Liver (tissue), 9 donors: ENCODE data around the gene SP9. TPM values are rescaled to one million over a fixed set of nuclear protein-coding genes. Genes with fewer than 3 reads are reported as not detected.

ENCODE experiments used
- DNase-seq: peaks from one replicate; pipeline ENCODE4 v3.0.0-alpha.2; 2017; ENCODE audit warnings: low spot score
- H3K27ac ChIP-seq, 2 donors: one replicate each; pipeline ENCODE4 v1.7.0; 2013; ENCODE audit warnings: inconsistent platforms in 2 of 2, low read length in 2 of 2, control low read depth in 1 of 2, low read depth in 1 of 2, mild to moderate bottlenecking in 1 of 2
- H3K27me3 ChIP-seq, 4 donors: one replicate each; pipeline versions ENCODE4 v1.6.1 to v1.7.0; 2013; ENCODE audit warnings: low read length in 3 of 4, inconsistent platforms in 1 of 4, mild to moderate bottlenecking in 1 of 4, moderate library complexity in 1 of 4; ENCODE audit not compliant: control insufficient read depth in 4 of 4, insufficient read depth in 4 of 4
- H3K36me3 ChIP-seq, 4 donors: one replicate each; pipeline versions ENCODE4 v1.6.1 to v1.7.0; 2013; ENCODE audit warnings: low read length in 3 of 4, mild to moderate bottlenecking in 3 of 4, low read depth in 1 of 4, moderate library complexity in 1 of 4; ENCODE audit not compliant: control insufficient read depth in 4 of 4, insufficient read depth in 3 of 4
- H3K4me1 ChIP-seq, 4 donors: one replicate each; pipeline versions ENCODE4 v1.6.1 to v1.7.0; 2013; ENCODE audit warnings: low read length in 3 of 4, mild to moderate bottlenecking in 3 of 4, moderate library complexity in 1 of 4; ENCODE audit not compliant: control insufficient read depth in 4 of 4, insufficient read depth in 4 of 4
- H3K4me3 ChIP-seq, 3 donors: one replicate each; pipeline versions ENCODE4 v1.6.1 to v1.7.0; 2013; ENCODE audit warnings: low read length in 3 of 3, control low read depth in 1 of 3, low read depth in 1 of 3, mild to moderate bottlenecking in 1 of 3
- H3K9ac ChIP-seq, 2 donors: one replicate each; pipeline ENCODE4 v1.7.0; 2013; ENCODE audit warnings: low read length in 2 of 2, mild to moderate bottlenecking in 2 of 2, moderate library complexity in 2 of 2, control low read depth in 1 of 2, low read depth in 1 of 2
- H3K9me3 ChIP-seq, 4 donors: one replicate each; pipeline versions ENCODE4 v1.6.1 to v1.7.0; 2013; ENCODE audit warnings: low read length in 3 of 4; ENCODE audit not compliant: control insufficient read depth in 4 of 4
- ATF3 ChIP-seq: IDR thresholded peaks from 2 replicates; pipeline ENCODE4 v1.6.1; 2016; ENCODE audit warnings: antibody characterized with exemption
- CTCF ChIP-seq: fragments of 150-350 bp; IDR thresholded peaks from 2 replicates; pipeline ENCODE4 v1.5.1; 2017; ENCODE audit warnings: improper control_type of control experiment, low read depth, low read length; ENCODE audit not compliant: missing input control
- EGR1 ChIP-seq, 2 donors: IDR thresholded peaks; 2 replicates each; pipeline ENCODE4 v1.6.1; 2016 to 2018; ENCODE audit warnings: antibody characterized with exemption in 2 of 2, low read depth in 2 of 2
- FOXA1 ChIP-seq: IDR thresholded peaks from 2 replicates; pipeline ENCODE4 v1.6.1; 2016; ENCODE audit warnings: antibody characterized with exemption
- FOXA2 ChIP-seq: IDR thresholded peaks from 2 replicates; pipeline ENCODE4 v1.6.1; 2016; ENCODE audit warnings: antibody characterized with exemption
- GABPA ChIP-seq, 2 donors: IDR thresholded peaks in 1 of 2; conservative IDR thresholded peaks in 1 of 2; 2 replicates each; pipeline ENCODE4 v1.6.1; 2016; ENCODE audit warnings: antibody characterized with exemption in 2 of 2, mild to moderate bottlenecking in 1 of 2, moderate library complexity in 1 of 2
- HNF4A ChIP-seq, 2 donors: conservative IDR thresholded peaks; 2 replicates each; pipeline ENCODE4 v1.6.1; 2016; ENCODE audit warnings: antibody characterized with exemption in 2 of 2, mild to moderate bottlenecking in 2 of 2
- HNF4G ChIP-seq: IDR thresholded peaks from 2 replicates; pipeline ENCODE4 v1.6.1; 2016; ENCODE audit warnings: antibody characterized with exemption
- JUND ChIP-seq, 2 donors: IDR thresholded peaks; 2 replicates each; pipeline ENCODE4 v1.6.1; 2016; ENCODE audit warnings: antibody characterized with exemption in 2 of 2
- MAX ChIP-seq: IDR thresholded peaks from 2 replicates; pipeline ENCODE4 v1.6.1; 2016; ENCODE audit warnings: antibody characterized with exemption
- NR2F2 ChIP-seq: IDR thresholded peaks from 2 replicates; pipeline ENCODE4 v1.6.1; 2016; ENCODE audit warnings: antibody characterized with exemption
- RAD21 ChIP-seq, 2 donors: IDR thresholded peaks; 2 replicates each; pipeline ENCODE4 v1.6.1; 2016; ENCODE audit warnings: antibody characterized with exemption in 2 of 2, mild to moderate bottlenecking in 2 of 2
- REST ChIP-seq: IDR thresholded peaks from 2 replicates; pipeline ENCODE4 v1.6.1; 2016; ENCODE audit warnings: antibody characterized with exemption, mild to moderate bottlenecking
- RXRA ChIP-seq, 2 donors: IDR thresholded peaks; 2 replicates each; pipeline ENCODE4 v1.6.1; 2017 to 2018; ENCODE audit warnings: antibody characterized with exemption in 2 of 2, mild to moderate bottlenecking in 1 of 2
- SP1 ChIP-seq: IDR thresholded peaks from 2 replicates; pipeline ENCODE4 v1.6.1; 2018; ENCODE audit warnings: antibody characterized with exemption, mild to moderate bottlenecking
- TAF1 ChIP-seq: conservative IDR thresholded peaks from 2 replicates; pipeline ENCODE4 v1.6.1; 2016; ENCODE audit warnings: antibody characterized with exemption, mild to moderate bottlenecking
- YY1 ChIP-seq: IDR thresholded peaks from 2 replicates; pipeline ENCODE4 v1.6.1; 2016; ENCODE audit warnings: antibody characterized with exemption, mild to moderate bottlenecking
- ZBTB33 ChIP-seq: IDR thresholded peaks from 2 replicates; pipeline ENCODE4 v1.6.1; 2016; ENCODE audit warnings: antibody characterized with exemption
- WGBS: extraction: QIAGEN DNeasy Blood & Tissue Kit; methylation state at CpG from one replicate; pipeline ENCODE4 v1.1.7; 2013; 5-methylcytosine and 5-hydroxymethylcytosine counted together
- polyA plus RNA-seq, 2 donors: library from polyadenylated mRNA; stranded (reverse) in 1 of 2; unstranded in 1 of 2; fragments of 200-250 nt in 1 of 2; fragments of >200 nt in 1 of 2; fragmentation: Nextera tagmentation in 1 of 2; extraction: Ambion mirVana in 1 of 2; gene quantifications; one replicate each; pipeline versions ENCODE4 v1.2.1 to v1.2.3, GENCODE V29; 2013 to 2015
- total RNA-seq, 2 donors: library from RNA; depleted of rRNA; stranded (reverse); fragments of >200 nt; gene quantifications; one replicate each; pipeline ENCODE4 v1.2.3, GENCODE V29; 2014
- donor health status: healthy.
- donor health status: healthy.
- donor health status: healthy.
- donor health status: healthy.
- donor health status: healthy.

SP9 gene
- total and polyA plus RNA-seq, 4 donors, result not detected

GRCh38 chr2:174341995-174342685, 7.4 kb downstream of the SP9 start:
- no peak overlapping the region for H3K27ac ChIP-seq
- H3K9ac ChIP-seq, result no peak overlapping the region
- H3K9me3 ChIP-seq, result peaks cover 0 to 10% (median 0%) of the 10 kb centered on the region in 4 donors
- H3K4me3 ChIP-seq, result no peak overlapping the region
- H3K4me1 ChIP-seq, result peaks cover 0 to 25% (median 22%) of the 10 kb centered on the region in 4 donors
- H3K27me3 ChIP-seq, result peaks cover 2 to 29% (median 15%) of the 10 kb centered on the region in 4 donors
- 8% methylated on average over 52 of the region's 52 CpGs for WGBS
- DNase-seq, result no peak
- no peaks in the 10 kb centered on the region for H3K36me3 ChIP-seq
- TF ChIP-seq RAD21 (IDR thresholded peaks at IDR 0.05), result no peak
- no peak for TF ChIP-seq SP1
- no peak for TF ChIP-seq JUND (IDR thresholded peaks at IDR 0.05)
- no peak for TF ChIP-seq HNF4G
- TF ChIP-seq FOXA2, result no peak
- no peak for TF ChIP-seq CTCF
- TF ChIP-seq TAF1, result no peak
- no peak for TF ChIP-seq REST
- no peak for TF ChIP-seq FOXA1
- TF ChIP-seq MAX, result no peak
- no peak for TF ChIP-seq HNF4A (conservative IDR thresholded peaks at IDR 0.05)
- TF ChIP-seq ATF3, result no peak
- no peak for TF ChIP-seq EGR1 (IDR thresholded peaks at IDR 0.05; ENCODE audit: low read depth in 2 of 2)
- no peak for TF ChIP-seq NR2F2
- no peak for TF ChIP-seq GABPA (IDR thresholded peaks at IDR 0.05 in 1 of 2, conservative IDR thresholded peaks at IDR 0.05 in 1 of 2)
- no peak for TF ChIP-seq RXRA (IDR thresholded peaks at IDR 0.05)
- TF ChIP-seq YY1, result no peak
- TF ChIP-seq ZBTB33, result no peak
